Breast epithelium (tissue), 3 donors: ENCODE data around the gene LYL1.

Experiments used
- POLR2A ChIP-seq: fragments of 450-650 bp; IDR thresholded peaks from one replicate; pipeline ENCODE4 v1.6.1; 2016; ENCODE audit warnings: antibody characterized with exemption, mild to moderate bottlenecking, moderate library complexity
- POLR2AphosphoS5 ChIP-seq, 3 donors: sonication (generic); formaldehyde crosslinking; IDR thresholded peaks; one replicate each; pipeline ENCODE4 v1.6.1; 2017; ENCODE audit warnings: antibody characterized with exemption in 3 of 3
- TF ChIP-seq, protein P1 (sequence below), 3 donors: fragments of 450-650 bp; IDR thresholded peaks; one replicate each; pipeline ENCODE4 v1.5.1; 2016 to 2017; ENCODE audit warnings: antibody characterized with exemption in 3 of 3, mild to moderate bottlenecking in 3 of 3, moderate library complexity in 3 of 3

- TF ChIP-seq, protein P1, sequence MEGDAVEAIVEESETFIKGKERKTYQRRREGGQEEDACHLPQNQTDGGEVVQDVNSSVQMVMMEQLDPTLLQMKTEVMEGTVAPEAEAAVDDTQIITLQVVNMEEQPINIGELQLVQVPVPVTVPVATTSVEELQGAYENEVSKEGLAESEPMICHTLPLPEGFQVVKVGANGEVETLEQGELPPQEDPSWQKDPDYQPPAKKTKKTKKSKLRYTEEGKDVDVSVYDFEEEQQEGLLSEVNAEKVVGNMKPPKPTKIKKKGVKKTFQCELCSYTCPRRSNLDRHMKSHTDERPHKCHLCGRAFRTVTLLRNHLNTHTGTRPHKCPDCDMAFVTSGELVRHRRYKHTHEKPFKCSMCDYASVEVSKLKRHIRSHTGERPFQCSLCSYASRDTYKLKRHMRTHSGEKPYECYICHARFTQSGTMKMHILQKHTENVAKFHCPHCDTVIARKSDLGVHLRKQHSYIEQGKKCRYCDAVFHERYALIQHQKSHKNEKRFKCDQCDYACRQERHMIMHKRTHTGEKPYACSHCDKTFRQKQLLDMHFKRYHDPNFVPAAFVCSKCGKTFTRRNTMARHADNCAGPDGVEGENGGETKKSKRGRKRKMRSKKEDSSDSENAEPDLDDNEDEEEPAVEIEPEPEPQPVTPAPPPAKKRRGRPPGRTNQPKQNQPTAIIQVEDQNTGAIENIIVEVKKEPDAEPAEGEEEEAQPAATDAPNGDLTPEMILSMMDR (IDR thresholded peaks at IDR 0.05): no peak
- TF ChIP-seq POLR2AphosphoS5 (IDR thresholded peaks at IDR 0.05) (peak in 2 of 3 donors; percentile 22 to 32), POLR2A (no peak)
Observed at GRCh38 chr19:13055213-13056051, 47.2 kb downstream of the LYL1 start.
